Bronchial epithelial cell (primary cell): ENCODE measurements around the gene STN1. TPM values are rescaled to one million over a fixed set of nuclear protein-coding genes. Genes with fewer than 3 reads are reported as not detected.

Source experiments
- DNase-seq: peaks from one replicate; pipeline ENCODE4 v3.0.0-alpha.2; 2010; ENCODE audit warnings: low read depth
- FAIRE-seq: peaks from 2 replicates; lab custom pipeline; 2011; peaks lifted over from hg19 to GRCh38; lab: Jason Lieb, UNC
- H3K27me3 ChIP-seq: 2 replicates; pipeline ENCODE4 v1.5.1; 2011; ENCODE audit warnings: low read length; ENCODE audit not compliant: control insufficient read depth, insufficient read depth
- H3K36me3 ChIP-seq: 2 replicates; pipeline ENCODE4 v1.5.1; 2011; ENCODE audit warnings: low read length; ENCODE audit not compliant: control insufficient read depth, insufficient read depth
- H3K4me3 ChIP-seq: 2 replicates; pipeline ENCODE4 v1.5.1; 2011; ENCODE audit warnings: mild to moderate bottlenecking, low read depth, low read length, control low read depth
- CTCF ChIP-seq: IDR thresholded peaks from 2 replicates; pipeline ENCODE4 v1.5.1; 2011; ENCODE audit warnings: mild to moderate bottlenecking, moderate library complexity, low read length, control low read depth, inconsistent platforms; ENCODE audit not compliant: insufficient read depth, severe bottlenecking
- total RNA-seq: library from RNA; depleted of rRNA; stranded (reverse); fragments of >200 nt; gene quantifications from 2 replicates; pipeline ENCODE4 v1.2.1, GENCODE V29; 2014

STN1 gene
- total RNA-seq, 1 donor from 2014 or later = 67.7 TPM

DNA sequence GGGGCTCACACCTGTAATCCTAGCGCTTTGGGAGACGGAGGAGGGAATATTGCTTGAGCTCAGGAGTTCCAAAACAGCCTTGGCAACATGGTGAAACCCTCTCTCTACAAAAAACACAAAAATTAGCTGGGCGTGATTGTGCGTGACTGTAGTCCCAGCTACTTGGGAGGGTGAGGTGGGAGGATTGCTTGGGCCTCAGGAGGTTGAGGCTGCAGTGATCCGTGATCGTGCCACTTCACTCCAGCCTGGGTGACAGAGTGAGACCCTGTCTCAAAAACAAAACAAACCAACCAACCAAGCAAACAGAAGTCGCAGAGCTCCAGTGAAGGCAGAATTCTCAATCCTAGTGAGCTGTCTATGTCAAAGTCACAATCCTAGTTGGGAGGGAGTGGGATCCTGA is 14.3 kb upstream of the STN1 start:
- Histone ChIP-seq H3K27me3 (no peaks in the 10 kb centered on the region), H3K36me3 (no peaks in the 10 kb centered on the region), H3K4me3 (no peak overlapping the region)
- no peak for FAIRE-seq
- no peak for DNase-seq
- no peak for TF ChIP-seq CTCF

DNA sequence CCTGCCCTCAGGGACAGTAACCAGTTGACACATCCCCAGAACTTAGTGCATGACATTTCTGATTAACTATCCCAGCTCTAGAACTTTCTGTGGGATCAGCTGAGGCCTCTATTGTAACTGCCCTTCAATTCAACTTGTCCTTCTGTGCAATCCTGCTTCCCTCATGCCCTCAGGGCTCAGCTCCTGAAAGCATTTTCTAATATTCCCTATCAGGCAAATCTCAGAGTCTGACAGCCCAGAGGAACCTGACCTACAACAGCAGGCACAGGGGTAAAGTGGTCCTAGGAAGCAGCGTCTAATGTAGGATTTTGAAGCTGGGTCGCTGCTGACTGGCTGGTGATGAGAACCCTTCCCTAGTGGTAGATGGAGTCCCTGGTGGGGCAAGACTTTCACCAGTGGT is 13.6 kb upstream of the STN1 start:
- H3K4me3 ChIP-seq = no peak overlapping the region
- no peaks in the 10 kb centered on the region for H3K27me3 ChIP-seq
- FAIRE-seq (no peak), DNase-seq (no peak)
- H3K36me3 ChIP-seq = no peaks in the 10 kb centered on the region
- no peak for TF ChIP-seq CTCF

GRCh38 chr10:103930881-103931280 is 12.9 kb upstream of the STN1 start:
- DNase-seq (no peak), FAIRE-seq (no peak)
- no peak for TF ChIP-seq CTCF
- no peaks in the 10 kb centered on the region for H3K36me3 ChIP-seq
- H3K4me3 ChIP-seq = no peak overlapping the region
- no peaks in the 10 kb centered on the region for H3K27me3 ChIP-seq

DNA sequence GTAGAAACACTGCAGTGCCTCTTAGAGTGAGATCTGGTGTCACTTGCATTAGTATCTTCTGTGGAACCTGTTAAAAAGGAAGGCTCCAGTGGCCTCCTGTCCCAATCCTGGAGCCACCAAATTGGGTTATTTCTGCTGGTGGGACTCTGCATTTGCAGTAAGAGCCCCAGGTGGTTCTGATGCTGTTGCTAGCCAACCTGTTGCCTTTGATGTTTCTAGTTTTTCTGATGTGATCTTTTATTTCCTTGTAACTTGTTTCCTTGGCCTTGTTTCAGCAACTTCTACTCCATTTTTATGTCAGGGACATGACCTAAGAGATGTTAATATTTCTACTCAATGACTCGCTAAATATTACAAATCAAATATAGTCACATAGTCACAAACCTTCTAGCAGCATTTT is 12.5 kb upstream of the STN1 start:
- H3K4me3 ChIP-seq = no peak overlapping the region
- TF ChIP-seq CTCF = no peak
- H3K27me3 ChIP-seq = no peaks in the 10 kb centered on the region
- FAIRE-seq (no peak), DNase-seq (no peak)
- H3K36me3 ChIP-seq = no peaks in the 10 kb centered on the region

GRCh38 chr10:103929381-103929921 is 11.5 kb upstream of the STN1 start:
- DNase-seq (no peak), FAIRE-seq (no peak)
- H3K4me3 ChIP-seq = no peak overlapping the region
- no peak for TF ChIP-seq CTCF
- H3K36me3 ChIP-seq = no peaks in the 10 kb centered on the region
- no peaks in the 10 kb centered on the region for H3K27me3 ChIP-seq

GRCh38 chr10:103928784-103929183 is 10.8 kb upstream of the STN1 start:
- no peak for FAIRE-seq
- Histone ChIP-seq H3K27me3 (no peaks in the 10 kb centered on the region), H3K4me3 (no peak overlapping the region), H3K36me3 (no peaks in the 10 kb centered on the region)
- no peak for TF ChIP-seq CTCF
- no peak for DNase-seq
